GM12875 (cell line): ENCODE results near the gene PERCC1.

Experiments
- H3K4me3 ChIP-seq: one replicate; pipeline ENCODE4 v1.5.1; 2011; ENCODE audit warnings: low read depth, low read length, control low read depth
- CTCF ChIP-seq: IDR thresholded peaks from 2 replicates; pipeline ENCODE4 v1.5.1; 2011; ENCODE audit warnings: low read depth, mild to moderate bottlenecking, control low read depth, inconsistent platforms, low read length, moderate library complexity, borderline replicate concordance; ENCODE audit not compliant: insufficient read depth

The PERCC1 gene

DNA sequence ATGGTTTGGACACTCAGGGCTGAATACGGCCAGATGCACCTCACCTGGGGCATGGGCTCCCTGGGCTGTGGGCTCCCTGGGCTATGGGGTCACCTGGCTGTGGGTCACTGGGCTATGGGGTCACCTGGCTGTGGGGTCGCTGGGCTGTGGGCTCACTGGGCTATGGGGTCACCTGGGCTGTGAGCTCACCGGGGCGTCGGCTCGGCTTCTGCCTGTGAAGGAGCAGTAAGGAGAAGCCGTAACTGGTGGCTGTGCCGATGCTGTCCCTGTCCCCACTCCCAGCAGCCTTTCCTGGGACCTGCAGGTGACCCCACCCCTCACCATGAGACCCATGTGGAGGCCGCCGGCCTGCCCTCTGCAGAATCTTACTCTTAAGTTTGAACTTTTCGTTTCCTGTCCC lies 1.9 kb upstream of the PERCC1 start:
- no peak for TF ChIP-seq CTCF
- H3K4me3 ChIP-seq = no peak overlapping the region

DNA sequence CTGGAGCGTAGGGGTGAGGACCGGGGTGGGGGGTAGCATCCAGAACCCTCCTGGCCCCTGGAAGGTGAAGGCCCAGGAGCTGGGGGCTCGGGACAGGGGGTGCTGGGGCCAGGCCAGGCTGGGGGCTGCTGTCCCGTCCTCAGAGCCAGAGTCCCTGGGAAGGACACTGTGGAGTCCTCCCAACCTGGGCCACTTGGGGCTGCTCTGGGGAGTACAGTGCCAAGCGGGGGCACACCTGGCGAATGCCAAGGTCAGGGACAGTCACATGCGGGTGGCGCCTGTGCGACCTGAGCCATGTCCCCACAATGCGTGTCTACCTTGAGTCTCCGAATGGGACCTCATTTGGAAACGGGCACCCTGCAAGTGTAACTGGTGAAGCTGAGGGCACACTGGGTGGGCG lies 1.2 kb upstream of the PERCC1 start:
- TF ChIP-seq CTCF = no peak
- no peak overlapping the region for H3K4me3 ChIP-seq

DNA sequence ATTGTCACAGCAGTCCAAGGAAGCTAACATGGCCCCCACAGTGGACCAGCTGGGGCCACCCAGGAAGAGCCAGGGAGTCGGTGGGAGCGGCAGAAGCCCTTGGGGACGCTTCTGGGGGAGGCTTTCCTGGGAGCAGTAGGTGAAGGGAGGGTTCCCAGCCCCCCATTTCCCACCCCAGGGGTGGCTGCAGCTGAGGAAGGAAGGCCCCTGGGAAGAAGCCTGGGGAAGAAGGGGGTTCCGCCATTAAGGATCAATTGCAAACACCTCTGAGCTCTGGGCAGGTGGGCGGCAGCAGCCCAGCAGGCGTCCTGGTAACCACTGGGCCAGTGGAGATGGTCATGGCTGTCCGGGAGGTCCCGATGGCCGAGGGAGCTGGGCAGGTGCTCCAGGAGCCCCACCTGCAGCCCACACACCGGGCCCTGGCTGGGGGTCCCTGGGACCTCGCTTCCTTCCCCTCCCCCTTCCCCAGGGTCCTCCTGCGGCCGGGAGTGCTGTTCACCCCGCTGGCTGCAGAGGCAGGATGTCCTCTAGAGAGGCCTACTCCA lies 592 bp upstream of the PERCC1 start:
- TF ChIP-seq CTCF = no peak

DNA sequence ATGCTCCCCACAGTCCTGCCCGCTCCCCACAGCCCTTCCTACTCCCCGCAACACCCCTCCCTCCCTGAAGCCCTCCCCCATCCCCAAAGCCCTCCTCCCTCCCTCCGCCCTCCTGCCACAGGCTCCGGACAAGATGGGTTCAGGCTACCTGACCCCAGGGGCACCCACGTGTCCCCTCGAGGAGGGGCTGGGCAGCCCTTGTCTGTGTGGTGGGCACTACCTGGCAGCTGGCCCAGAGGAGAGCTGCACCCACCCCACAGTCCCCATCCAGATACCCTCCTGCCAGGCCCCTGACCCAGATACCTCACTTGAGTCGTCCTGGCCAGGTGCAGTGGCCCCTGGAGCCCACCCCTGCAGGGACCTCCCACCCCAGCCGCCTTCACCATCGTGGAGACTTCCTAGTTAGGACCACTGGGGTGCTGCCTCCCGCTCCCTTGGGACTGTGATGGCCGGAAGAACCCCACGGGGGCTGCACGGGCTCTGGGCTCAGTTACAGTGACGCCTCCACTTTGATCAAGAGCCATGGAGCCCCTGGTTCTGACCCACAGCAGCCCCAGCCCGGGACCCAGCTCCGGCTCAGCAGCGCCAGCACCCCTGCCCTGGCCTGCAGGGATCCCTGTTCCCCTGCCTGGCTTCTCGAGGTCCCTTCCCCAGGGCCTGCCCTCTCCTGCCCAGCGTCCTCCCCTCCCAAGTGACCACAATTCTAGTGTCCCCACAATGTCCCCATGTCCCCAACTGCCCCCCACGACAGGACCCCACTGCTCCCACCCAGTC lies 806 bp downstream of the PERCC1 start:
- TF ChIP-seq CTCF = no peak
- no peak overlapping the region for H3K4me3 ChIP-seq

More for the DNA sequence above, 592 bp upstream of the PERCC1 start:
- no peak overlapping the region for H3K4me3 ChIP-seq

DNA sequence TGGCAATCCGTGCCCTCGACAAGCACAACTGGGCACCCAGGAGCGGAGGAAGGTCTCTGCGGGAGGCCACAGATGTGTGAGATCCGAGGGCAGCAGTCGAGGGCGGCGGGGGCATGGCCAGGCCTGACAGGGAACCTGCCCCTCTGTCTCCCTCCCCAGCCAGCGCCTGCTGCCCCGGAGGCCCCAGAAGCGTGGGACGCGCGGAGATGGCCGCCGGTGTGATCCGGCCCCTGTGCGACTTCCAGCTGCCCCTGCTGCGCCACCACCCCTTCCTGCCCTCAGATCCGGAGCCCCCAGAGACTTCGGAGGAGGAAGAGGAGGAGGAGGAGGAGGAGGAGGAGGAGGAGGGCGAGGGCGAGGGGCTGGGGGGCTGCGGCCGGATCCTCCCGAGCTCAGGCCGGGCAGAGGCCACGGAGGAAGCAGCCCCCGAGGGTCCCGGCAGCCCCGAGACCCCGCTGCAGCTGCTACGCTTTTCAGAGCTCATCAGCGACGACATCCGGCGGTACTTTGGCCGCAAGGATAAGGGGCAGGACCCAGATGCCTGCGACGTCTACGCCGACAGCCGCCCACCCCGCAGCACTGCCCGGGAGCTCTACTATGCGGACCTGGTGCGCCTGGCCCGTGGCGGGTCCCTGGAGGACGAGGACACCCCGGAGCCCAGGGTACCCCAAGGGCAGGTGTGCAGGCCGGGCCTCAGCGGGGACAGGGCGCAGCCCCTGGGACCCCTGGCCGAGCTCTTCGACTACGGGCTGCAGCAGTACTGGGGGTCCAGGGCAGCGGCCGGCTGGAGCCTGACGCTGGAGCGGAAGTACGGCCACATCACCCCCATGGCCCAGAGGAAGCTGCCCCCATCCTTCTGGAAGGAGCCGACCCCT lies 1.7 kb downstream of the PERCC1 start:
- no peak overlapping the region for H3K4me3 ChIP-seq
- TF ChIP-seq CTCF = no peak

DNA sequence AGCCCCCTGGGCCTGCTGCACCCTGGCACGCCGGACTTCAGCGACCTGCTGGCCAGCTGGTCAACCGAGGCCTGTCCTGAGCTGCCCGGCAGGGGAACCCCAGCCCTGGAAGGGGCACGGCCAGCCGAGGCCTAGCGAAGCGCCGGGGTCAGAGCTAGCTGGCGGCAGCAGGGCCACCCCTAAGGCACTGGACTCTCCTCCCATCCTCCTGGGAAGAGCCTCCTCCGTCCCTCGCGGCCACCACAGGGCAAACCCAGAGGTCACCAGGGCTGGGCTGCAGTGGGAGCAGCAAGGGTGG lies 2.3 kb downstream of the PERCC1 start:
- TF ChIP-seq CTCF = no peak
- no peak overlapping the region for H3K4me3 ChIP-seq
